NCI-H1105 (cell line): ENCODE results near the gene SLC16A5.
"Not testable (repeated sequence)": the region's sequence is repeated elsewhere in the genome, so short reads cannot be mapped to it uniquely, and the experiment has no call there.

ENCODE experiments used
- DNase-seq: peaks from one replicate; lab custom pipeline; 2025; lab: John Stamatoyannopoulos, UW

SLC16A5 gene

DNA sequence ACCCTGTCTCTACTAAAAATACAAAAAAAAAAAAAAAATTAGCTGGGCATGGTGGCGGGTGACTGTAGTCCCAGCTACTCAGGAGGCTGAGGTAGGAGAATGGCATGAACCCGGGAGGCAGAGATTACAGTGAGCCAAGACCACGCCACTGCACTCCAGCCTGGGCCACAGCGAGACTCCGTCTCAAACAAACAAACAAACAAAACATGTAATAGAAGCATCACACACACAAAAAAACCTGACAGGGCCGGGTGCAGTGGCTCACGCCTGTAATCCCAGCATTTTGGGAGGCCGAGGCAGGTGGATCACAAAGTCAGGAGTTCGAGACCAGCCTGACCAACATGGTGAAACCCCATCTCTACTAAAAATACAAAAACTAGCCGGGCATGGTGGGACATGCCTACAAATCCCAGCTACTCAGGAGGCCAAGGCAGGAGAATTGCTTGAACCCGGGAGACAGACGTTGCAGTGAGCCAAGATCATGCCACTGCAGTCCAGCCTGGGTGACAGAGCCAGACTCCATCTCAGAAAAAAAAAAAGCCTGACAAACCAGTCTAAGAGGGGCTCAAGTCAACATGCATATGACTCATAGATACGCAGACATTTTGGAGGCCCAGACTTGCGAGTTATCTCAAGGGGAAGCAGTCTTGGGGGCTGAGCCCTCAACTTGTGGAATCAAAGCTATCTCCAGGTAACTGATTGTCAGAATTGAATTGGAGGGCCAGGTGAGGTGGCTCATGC lies 46.0 kb downstream of the SLC16A5 start:
- DNase-seq, result not testable (repeated sequence)

DNA sequence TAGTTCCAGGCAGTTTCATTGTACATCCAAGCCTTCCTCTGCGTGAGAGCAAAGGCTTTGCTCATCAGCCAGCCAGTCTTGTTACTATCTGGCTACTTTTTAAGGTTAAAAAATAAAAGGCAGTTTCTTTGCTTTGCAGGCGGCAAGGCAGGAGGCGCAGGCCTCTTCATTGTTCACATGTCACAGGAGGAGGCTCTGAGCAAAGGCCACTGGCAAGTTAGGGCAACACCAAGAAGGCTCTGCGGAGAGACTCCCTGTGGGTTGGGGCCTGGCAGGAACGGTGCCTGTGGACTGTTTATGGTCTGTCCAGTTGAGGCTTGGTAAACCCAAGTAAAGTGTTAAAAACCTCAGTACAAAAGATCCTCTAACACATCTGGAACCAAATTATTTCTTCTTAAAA lies 47.7 kb downstream of the SLC16A5 start:
- no peak for DNase-seq

DNA sequence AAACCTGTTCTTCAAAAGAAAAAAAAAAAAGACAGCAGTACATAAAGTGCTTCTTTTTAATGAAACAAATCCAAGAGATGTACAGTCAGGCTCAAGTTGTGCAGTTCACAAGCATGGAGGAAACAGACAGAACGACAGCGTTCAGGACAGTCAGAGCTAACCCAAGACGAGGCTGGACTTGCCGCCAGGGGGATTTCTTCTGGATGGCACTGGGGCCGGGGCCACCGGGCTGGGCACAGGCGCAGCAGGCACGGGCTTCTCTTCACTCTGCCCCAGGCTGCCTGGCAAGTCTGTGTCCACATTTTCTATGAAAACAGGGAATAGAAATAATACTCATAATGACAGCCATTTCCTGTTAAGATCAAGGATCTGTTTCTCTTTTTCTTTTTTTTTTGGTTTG lies 48.2 kb downstream of the SLC16A5 start:
- no peak for DNase-seq

DNA sequence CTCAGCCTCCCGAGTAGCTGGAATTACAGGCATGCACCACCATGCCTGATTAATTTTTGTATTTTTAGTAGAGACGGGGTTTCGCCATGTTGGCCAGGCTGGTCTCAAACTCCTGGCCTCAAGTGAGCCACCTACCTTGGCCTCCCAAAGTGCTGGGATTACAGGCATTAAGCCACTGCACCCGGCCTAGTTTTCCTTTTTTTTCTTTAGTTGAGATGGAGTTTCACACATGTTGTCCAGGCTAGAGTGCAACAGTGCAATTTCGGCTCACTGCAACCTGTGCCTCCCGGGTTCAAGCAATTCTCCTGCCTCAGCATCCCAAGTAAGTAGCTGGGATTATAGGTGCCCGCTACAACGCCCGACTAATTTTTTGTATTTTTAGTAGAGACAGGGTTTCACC lies 50.0 kb downstream of the SLC16A5 start:
- DNase-seq, result not testable (repeated sequence)

DNA sequence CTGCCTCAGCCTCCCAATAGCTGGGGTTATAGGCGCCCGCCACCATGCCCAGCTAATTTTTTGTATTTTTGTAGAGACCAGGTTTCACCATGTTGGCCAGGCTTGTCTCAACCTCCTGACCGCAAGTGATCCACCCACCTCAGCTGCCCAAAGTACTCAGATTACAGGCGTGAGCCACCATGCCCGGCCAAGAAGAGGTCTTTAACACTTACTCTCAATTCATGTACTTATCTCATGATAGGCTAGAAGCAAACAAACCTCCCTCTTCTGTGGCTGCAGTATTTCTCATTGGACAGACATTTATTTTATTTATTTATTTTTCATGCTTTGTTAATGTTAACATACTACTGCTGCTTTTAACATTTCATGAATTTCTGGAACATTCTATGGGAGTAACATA lies 50.8 kb downstream of the SLC16A5 start:
- no peak for DNase-seq

DNA sequence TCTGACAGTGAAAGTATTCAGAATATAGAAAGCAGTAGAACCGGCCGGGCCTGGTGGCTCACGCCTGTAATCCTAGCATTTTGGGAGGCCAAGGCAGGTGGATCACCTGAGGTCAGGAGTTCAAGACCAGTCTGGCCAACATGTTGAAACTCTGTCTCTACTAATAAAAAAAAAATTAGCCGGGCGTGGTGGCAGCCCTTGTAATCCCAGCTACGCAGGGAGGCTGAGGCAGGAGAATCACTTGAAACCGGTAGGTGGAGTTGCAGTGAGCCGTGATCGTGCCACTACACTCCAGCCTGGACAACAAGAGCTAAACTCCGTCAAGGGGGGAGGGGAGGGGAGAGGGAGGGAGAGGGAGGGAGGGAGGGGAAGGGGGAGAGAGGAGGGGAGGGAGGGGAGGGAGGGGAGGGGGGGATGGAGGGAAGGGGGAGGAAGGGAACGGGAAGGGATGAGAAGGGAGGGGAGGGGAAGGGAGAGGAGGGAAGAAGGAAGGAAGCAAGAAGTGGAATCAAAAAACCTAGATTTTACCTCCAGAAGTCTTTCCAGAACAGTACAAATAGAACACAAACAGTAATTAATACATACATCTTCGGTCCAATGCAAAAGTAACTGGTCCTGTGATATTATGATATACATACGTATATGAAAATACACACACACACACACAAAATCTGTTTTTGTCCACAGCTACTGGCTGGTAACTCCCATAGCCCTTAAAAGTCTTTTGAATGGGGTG lies 54.6 kb downstream of the SLC16A5 start:
- DNase-seq, result no peak

DNA sequence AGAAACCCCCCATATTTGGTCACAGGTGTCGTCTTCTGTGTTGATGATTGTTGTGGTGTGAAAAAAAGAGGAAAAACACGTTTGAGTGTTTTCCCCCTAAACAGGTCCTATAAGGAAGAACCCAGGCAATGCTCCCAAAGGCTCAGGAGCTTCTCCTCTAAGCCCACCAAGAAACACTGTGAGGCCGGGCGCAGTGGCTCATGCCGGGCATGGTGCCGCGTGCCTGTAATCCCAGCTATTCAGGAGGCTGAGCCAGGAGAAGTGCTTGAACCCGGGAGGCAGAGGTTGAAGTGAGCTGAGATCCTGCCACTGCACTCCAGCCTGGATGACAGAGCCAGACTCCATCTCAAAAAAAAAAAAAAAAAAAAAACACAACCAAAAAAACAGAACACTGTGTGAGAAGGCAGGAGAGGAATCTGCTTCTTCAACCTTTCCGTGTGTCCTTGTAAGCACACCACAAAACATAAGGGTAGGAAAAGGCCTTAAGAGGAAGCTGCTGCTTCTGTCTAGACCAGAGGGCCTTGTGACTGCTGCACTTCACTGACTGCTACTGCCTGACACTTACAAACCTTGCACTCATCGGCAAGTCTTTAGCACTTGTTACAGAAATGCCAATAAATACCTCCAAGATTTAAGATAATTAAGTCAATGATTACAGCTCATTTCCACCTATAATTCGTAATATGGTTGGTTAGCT lies 57.2 kb downstream of the SLC16A5 start:
- no peak for DNase-seq

DNA sequence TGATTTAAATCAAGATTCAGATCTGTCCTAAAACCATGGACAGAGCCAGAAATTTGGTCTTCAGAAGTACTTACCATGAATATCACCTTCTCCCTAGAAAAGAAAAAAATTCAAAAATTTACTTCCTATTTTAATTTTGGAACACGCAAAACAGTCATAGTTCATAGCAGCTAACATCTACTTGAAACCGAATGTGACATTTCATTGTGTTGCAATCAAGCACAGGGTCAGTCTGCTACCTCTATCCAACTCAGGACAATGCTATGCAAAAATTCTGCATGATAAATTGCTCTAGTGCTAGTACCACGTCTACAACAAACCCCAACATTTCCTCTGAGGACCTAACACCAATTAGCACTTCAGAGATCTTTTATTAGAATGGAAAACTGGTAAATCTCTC lies 58.8 kb downstream of the SLC16A5 start:
- no peak for DNase-seq

DNA sequence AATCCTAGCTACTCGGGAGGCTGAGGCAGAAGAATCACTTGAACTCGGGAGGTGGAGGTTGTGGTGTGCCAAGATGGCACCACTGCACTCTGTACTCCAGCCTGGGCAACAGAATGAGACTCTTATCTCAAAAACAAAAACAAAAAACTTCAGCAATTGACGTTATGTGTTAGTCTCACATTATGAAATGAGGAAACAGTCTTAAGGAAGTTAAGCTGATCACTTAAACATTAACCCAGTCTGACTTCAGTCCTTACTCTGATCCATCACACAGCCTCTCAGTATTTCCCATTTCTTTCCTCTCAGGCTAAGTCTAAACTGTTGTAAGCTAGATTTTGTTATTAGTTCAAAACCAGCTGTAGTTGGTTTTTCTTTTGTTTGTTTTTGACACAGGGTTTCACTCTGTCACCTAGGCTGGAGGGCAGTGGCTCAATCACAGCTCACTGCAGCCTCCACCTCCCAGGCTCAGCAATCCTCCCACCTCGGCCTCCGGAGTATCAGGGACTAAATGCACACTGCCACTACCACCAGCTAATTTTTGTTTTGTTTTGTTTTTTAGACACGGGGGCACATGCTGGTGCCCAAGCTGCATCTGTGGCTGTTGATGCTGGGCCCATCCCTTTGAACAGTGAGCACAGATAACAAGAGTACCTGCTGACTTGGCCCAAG lies 60.3 kb downstream of the SLC16A5 start:
- DNase-seq, result no peak

DNA sequence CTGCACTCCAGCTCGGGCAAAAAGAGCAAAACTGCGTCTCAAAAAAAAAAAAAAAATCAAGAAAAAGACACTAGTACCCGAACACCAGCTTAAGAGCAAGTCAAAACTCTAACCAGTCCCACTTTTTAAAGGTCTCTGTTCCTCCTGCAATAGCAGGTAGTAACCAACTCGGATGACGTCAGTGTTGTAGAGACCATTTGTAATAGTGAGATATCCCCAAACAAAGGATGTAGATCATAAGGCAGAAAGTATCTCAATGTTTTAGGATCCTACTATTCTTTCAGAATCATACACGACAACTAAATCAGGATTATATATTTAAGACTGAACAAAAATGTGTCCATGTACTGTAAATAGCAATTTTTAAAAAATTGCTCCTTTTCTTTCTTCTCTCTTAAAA lies 64.2 kb downstream of the SLC16A5 start:
- no peak for DNase-seq

DNA sequence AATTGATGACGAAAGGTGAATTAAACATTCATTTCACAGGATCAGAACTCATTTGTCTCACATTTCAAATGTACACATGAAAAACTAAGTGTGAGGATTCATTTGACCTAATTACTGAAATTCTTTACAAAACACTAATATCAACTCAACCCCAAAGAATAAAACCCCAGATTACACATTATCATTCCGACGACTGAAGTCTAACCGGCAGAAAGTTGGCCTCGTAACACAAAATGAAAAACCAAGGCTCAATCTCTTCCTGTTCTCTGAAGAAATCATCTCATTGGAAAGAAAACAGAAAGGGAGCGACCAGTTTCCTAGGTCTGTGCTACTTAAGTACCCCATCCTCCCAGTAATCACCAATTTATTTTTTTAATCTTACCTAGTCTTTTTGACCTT lies 64.8 kb downstream of the SLC16A5 start:
- no peak for DNase-seq

DNA sequence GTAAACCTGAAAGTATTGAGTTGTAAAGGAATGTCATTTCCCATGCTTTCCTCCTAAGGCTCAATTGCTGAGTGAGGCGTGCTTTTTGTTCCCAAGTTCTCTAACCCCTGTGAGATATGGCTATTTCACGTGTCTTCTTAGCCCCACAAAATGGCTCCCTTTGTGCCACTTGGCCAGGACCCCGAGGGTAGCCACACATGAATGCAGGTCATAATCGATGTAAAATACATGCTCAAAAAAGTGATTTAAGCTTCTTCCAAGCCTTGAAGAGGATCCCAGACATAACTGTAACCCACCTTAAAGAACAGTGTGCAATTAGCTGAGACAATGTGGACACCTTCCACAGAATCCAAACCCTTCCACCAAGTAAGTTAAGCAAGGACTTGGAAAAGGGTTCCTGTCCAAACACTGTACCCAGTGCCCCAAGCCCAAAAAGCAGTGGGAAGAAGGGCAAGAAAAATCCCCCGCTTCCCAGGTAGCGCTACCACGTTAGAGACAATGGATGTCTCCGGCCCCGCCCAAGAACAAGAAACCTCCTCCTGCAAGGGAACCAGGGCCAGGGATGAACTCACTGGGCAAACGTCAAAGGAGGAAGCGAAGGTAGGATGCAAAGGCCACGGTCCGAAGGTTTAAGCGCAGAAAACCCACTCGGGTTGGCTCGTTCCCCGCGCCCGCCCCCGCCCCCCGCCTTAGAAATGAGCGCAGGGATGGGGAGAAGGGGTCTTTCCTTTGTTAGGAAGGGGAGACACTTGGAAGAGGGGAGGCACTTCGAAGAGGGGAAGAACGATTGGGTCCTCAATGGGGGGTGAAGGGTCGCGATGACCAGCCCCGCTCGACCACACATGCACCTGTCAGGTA lies 65.4 kb downstream of the SLC16A5 start:
- peak; percentile 9 for DNase-seq

DNA sequence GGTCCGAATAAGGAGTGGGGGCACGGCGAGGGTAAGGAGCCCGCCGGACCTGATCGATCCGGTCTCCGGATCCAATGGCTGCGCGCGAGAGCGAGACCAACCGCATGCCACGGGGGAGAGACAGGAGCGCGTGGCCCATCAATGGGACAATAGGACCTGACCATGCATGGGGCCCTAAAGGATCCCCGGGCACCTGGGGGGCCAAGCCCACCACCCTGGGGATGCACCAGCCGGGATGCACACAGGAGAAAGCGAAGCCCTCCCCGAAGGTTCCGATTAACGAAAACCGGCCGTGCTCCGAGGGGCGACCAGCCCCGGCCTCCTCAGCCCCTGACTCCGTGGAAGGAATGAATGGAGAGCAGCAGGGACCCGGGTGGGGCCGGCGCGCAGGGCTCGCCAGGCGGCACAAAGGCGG lies 66.0 kb downstream of the SLC16A5 start:
- DNase-seq, result peak; percentile 31

DNA sequence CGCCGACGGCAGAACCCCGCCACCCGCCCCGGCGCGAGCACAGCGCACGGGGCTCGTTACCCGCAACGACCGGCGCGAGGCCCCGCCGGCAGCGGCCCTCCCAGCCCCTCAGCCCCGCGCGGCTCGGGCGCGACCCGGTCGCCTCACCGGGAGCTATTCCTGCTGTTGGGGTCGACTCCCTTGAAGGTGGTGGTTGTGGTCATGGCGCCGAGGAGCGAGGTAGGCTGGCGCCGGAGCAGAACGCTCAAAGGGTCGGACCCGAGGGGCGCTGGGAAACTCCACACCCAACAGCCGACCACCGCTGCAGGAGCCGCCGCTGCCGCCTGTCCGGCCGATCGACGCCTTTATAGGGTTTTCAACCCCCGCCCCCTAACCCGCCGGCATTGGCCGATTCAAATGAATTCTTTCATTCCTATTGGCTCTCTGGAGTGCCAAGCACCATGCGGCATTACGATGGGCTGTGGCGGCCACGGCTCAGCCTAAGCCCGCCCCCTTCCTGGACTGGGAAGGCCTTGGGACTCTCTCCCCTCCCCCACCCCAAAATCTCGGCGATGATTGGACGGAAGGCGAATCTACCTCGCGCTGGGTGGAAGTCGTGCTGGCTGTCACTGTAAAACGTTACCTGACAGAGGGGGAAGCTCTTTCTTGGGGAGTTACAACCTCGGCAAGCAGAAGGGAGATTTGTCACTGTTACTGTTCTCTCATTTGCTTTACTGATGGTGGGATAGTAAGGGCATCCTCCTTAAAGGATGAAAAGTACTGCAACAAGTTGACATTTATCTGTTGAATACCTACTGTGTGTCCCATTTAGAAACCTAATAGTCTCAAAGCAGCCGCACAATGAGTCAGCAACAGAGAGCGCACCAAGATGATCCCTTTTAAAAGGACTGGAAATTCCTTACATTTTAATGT lies 66.7 kb downstream of the SLC16A5 start, which contains the start of gene JPT1:
Gene JPT1 (minus strand): TSS at position 318 of the 912 bp plus-strand sequence. CDS start 115 bp downstream, at position 203.
- peak; percentile 97 for DNase-seq

DNA sequence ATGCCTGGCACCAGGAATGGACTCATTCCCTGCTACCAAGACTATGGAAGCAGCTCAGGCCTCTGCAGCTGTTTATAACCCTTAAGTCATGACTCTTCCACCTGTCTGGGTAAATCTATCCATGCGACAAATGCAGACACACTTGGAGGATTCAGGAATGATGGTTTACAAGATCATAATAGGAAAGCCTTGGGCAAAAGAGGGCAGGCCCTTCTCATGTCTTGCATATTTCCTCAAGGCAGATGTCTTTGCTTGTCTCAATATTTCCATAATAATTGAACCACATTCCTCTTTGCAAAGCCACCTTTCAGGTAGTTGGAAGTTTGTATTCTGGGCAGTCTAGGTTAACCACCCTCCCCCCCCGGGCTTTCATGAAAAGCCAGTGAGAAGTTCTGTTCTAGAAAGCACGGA lies 67.4 kb downstream of the SLC16A5 start:
- no peak for DNase-seq
